DMS79 (cell line): ENCODE results near the gene N4BP2.
"Not testable (repeated sequence)": the region's sequence is repeated elsewhere in the genome, so short reads cannot be mapped to it uniquely, and the experiment has no call there.

Experiments
- DNase-seq: peaks from one replicate; lab custom pipeline; 2025; lab: John Stamatoyannopoulos, UW

N4BP2 gene

GRCh38 chr4:40056716-40057585, at the start of gene N4BP2:
Gene N4BP2 (plus strand): TSS chr4:40056850. CDS start chr4:40097341, 40,491 bp downstream.
- DNase-seq: peak; percentile 47

DNA sequence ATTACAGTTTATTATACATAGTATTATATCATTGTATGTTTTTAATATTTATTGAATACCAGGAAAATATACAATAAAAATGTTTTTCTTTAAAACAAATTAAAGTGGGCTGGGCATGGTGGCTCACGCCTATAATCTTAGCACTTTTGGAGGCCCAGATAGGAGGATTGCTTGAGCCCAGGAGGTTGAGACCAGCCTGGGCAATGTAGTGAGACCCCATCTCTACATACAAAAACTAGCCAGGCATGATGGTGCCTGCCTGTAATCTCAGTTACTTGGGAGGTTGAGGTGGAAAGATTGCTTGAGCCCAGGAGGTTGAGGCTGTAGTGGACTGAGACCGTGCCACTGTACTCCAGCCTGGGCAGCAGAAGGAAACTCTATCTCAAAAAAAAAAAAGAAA, 40.6 kb upstream of the N4BP2 start:
- DNase-seq: no peak

- no peak for DNase-seq
Observed at GRCh38 chr4:40020221-40020620, 36.4 kb upstream of the N4BP2 start.

- DNase-seq: not testable (repeated sequence)
Observed at GRCh38 chr4:40021116-40021515, 35.5 kb upstream of the N4BP2 start.

DNA sequence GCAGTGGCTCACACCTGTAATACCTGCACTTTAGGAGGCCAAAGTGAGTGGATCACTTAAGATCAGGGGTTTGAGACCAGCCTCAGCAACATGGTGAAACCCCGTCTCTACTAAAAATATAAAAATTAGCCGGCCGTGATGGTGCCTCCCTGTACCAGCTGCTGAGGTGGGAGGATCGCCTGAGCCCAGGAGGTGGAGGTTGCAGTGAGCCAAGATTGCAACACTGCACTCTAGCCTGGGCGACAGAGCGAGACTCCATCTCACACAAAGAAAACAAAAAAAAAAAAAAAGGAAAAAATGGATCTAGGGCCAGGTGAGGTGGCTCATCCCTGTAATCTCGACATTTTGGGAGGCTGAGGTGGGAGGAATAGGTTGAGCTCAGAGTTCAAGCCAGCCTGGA, 32.6 kb upstream of the N4BP2 start:
- not testable (repeated sequence) for DNase-seq

GRCh38 chr4:40032785-40033184, 23.9 kb upstream of the N4BP2 start:
- no peak for DNase-seq

DNA sequence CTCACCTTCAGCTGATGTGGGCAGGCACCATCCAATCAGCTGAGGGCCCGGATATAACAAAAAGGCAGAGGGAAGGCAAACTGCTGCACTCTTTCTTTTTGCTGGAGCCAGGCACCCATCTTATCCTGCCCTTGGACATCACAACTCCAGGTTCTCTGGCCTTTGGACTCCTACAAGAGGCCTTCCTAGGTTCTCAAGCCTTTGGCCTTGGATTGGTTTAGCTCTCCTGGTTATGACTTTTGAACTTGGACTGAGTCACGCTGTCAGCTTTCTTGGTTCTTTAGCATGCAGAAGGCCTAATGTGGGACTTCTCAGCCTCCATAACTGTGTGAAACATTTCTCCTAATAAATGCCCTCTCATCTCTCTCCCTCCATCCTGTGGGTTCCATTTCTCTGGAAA, 23.0 kb upstream of the N4BP2 start:
- no peak for DNase-seq

- DNase-seq: no peak
Observed at GRCh38 chr4:40038977-40039376, 17.7 kb upstream of the N4BP2 start.

- no peak for DNase-seq
Observed at GRCh38 chr4:40040908-40041307, 15.7 kb upstream of the N4BP2 start.

DNA sequence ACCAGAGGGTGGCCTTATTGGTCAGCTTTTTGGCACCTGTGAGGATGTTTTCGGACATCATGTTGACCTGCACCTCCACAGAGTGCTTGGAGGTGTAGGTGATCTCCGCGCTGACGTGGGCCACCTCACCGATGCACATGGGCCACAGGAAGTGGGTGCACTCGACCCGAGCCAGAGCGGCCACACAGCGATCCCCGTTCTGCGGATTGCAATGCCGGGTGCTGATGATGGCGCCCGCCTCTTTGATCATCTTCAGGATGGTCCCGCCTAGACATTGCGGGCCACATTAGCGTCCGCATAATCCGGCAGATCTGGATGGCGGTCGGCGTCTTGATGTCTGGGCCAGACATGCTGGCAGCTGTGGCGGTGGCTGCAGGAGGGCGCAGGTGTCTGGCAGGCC, 12.9 kb upstream of the N4BP2 start:
- DNase-seq: no peak

DNA sequence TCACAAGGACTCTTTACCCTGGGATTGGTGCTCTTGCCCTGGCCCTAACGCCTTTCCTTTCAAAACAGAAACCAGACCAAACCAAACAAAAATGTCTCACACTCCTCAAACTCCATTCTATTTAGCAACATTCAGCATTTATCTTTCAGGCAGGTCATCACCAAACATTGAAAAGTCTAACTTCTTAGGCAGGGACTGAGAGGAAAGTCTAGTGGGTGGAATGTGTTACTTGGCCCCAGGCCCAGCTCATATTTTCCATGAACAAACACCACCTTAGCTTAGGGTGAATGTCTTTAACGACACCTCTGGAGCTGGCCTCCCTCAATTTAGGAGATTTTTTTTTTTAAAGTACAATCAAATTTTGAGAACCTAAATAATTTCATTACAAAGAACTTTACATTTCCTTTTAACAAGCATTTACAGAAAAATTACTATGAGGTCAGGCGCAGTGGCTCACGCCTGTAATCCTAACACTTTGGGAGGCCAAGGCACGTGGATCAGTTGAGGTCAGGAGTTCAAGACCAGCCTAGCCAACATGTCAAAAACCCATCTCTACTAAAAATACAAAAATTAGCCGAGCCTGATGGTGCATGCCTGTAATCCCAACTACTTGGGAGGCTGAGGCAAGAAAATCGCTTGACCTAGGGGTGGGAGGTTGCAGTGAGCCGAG, 10.2 kb upstream of the N4BP2 start:
- no peak for DNase-seq

DNA sequence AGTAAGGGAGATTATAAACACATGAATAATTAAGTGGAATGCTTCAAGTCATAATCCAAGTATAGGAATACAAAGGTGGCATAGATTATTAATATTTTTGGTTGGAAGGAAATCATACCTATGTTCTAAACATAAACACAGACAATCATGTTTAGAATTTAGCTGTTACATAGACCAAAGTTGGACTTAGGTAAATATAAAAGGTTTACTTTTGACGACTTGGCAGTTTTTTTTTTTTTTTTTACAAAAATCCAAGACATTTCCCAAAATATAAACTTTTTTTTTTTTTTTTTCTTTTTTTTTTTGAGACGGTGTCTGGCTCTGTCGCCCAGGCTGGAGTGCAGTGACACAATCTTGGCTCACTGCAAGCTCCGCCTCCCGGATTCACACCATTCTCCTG, 3.5 kb upstream of the N4BP2 start:
- no peak for DNase-seq

GRCh38 chr4:40055511-40055862, 1.2 kb upstream of the N4BP2 start:
- DNase-seq: no peak

- DNase-seq: peak; percentile 4
Observed at GRCh38 chr4:40055863-40056715, 561 bp upstream of the N4BP2 start.

GRCh38 chr4:40057586-40058091, 989 bp downstream of the N4BP2 start:
- peak; percentile 71 for DNase-seq

- no peak for DNase-seq
Observed at GRCh38 chr4:40058121-40058520, 1.5 kb downstream of the N4BP2 start.

DNA sequence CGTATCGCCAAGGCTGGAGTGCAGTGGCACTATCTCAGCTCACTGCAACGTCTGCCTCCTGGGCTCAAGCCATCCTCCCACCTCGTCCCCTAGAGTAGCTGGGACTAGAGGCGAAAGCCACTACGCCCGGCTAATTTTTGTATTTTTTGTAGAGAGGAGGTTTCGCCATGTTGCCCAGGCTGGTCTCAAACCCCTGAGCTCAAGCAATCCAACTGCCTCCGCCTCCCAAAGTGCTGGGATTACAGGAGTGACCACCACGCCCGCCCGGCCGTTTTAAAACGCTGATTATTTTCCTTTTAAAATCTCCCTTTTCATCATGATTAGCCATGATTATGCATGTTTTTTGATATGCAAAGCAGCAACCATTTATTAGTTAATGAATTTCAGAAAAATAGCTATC, 2.2 kb downstream of the N4BP2 start:
- no peak for DNase-seq

DNA sequence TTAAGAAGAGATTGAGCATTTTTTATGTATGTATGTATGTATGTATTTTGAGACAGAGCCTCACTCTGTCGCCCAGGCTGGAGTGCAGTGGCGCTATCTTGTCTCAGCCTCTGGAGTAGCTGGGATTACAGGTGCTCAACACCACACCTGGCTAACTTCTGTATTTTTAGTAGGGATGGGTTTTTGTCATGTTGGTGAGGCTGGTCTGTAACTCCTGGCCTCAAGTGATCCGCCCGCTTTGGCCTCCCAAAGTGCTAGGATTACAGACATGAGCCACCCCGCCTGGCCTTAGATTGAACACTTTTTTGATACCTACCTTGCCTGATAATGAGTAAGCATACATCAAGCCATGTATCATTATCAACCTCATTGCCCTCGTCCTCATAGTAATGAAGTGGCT, 2.7 kb downstream of the N4BP2 start:
- no peak for DNase-seq

DNA sequence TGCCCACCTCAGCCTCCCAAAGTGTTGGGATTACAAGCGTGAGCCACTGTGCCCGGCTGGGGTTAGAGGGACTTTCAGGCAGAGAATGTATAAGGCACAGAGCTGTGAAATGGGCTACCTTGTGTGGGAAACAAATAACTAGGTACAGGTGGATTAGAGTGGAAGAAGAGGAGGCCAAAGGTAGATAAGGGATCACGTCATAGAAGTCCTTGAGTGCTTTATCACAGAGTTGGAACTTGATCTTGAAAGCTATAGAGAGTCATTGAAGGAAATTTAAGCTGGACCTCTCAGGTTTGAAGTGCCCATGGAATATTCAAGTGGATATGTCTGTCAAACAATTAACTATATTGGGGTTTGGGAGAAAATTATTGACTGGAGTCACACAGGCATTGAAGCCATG, 8.4 kb downstream of the N4BP2 start:
- peak; percentile 14 for DNase-seq

GRCh38 chr4:40066651-40067050, 10.0 kb downstream of the N4BP2 start:
- DNase-seq: no peak

GRCh38 chr4:40070387-40070786, 13.7 kb downstream of the N4BP2 start:
- DNase-seq: no peak

- DNase-seq: no peak
Observed at GRCh38 chr4:40086421-40086820, 29.8 kb downstream of the N4BP2 start.
